HepG2 (cell line): Measurements from ENCODE around the gene NCCRP1.

Experiments used
- CTCF ChIP-seq: sonication (generic); formaldehyde crosslinking; IDR thresholded peaks from 2 replicates; pipeline ENCODE4 v1.5.0; 2020; ENCODE audit warnings: mild to moderate bottlenecking, missing genetic modification reagents, moderate library complexity
- DDIT3 ChIP-seq: sonication (generic); formaldehyde crosslinking; IDR thresholded peaks from 2 replicates; pipeline ENCODE4 v1.4.0; 2020; ENCODE audit warnings: mild to moderate bottlenecking, missing genetic modification reagents
- EP300 ChIP-seq, 3 experiments: sonication (generic) in 1 of 3; formaldehyde crosslinking in 1 of 3; IDR thresholded peaks; 2 replicates each; pipeline versions ENCODE4 v1.5.1 to v1.6.1; 2011 to 2020; ENCODE audit warnings: low read depth in 2 of 3, low read length in 2 of 3, borderline replicate concordance in 1 of 3, improper control_type of control experiment in 1 of 3, mild to moderate bottlenecking in 1 of 3, missing genetic modification reagents in 1 of 3, moderate library complexity in 1 of 3
- MYNN ChIP-seq: sonication (generic); formaldehyde crosslinking; IDR thresholded peaks from 2 replicates; pipeline ENCODE4 v1.4.0; 2020; ENCODE audit warnings: mild to moderate bottlenecking, low read depth, missing genetic modification reagents
- PCBP1 ChIP-seq: fragments of 200-400 bp; formaldehyde crosslinking; IDR thresholded peaks from 2 replicates; pipeline ENCODE4 v1.6.1; 2017; ENCODE audit warnings: mild to moderate bottlenecking, low read depth, low read length, borderline replicate concordance
- ZNF562 ChIP-seq: sonication (generic); formaldehyde crosslinking; IDR thresholded peaks from 2 replicates; pipeline ENCODE4 v1.8.0; 2022; ENCODE audit warnings: missing genetic modification reagents, borderline replicate concordance
- TF ChIP-seq, protein P1 (sequence below): sonication (generic); formaldehyde crosslinking; IDR thresholded peaks from 2 replicates; pipeline ENCODE4 v1.4.0; 2020; ENCODE audit warnings: missing genetic modification reagents

- TF ChIP-seq MYNN (no peak), EP300 (IDR thresholded peaks at IDR 0.05; ENCODE audit: low read depth in 2 of 2, low read length in 2 of 2) (no peak), EP300 (CRISPR knock-in tag; IDR thresholded peaks at IDR 0.05; ENCODE audit: borderline replicate concordance) (no peak), PCBP1 (no peak), CTCF (CRISPR knock-in tag) (no peak), DDIT3 (CRISPR knock-in tag) (no peak), ZNF562 (CRISPR knock-in tag) (no peak)
- TF ChIP-seq, protein P1, sequence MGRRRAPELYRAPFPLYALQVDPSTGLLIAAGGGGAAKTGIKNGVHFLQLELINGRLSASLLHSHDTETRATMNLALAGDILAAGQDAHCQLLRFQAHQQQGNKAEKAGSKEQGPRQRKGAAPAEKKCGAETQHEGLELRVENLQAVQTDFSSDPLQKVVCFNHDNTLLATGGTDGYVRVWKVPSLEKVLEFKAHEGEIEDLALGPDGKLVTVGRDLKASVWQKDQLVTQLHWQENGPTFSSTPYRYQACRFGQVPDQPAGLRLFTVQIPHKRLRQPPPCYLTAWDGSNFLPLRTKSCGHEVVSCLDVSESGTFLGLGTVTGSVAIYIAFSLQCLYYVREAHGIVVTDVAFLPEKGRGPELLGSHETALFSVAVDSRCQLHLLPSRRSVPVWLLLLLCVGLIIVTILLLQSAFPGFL = no peak
Observed at GRCh38 chr19:39160523-39160861, 36.3 kb upstream of the NCCRP1 start.
